GM12874 (cell line): ENCODE measurements around the gene TNS3.

ENCODE experiments used
- TF ChIP-seq, protein P1 (sequence below): IDR thresholded peaks from 2 replicates; pipeline ENCODE4 v1.5.1; 2011; ENCODE audit warnings: low read depth, mild to moderate bottlenecking, control low read depth, low read length, moderate library complexity; ENCODE audit not compliant: insufficient read depth

The TNS3 gene

DNA sequence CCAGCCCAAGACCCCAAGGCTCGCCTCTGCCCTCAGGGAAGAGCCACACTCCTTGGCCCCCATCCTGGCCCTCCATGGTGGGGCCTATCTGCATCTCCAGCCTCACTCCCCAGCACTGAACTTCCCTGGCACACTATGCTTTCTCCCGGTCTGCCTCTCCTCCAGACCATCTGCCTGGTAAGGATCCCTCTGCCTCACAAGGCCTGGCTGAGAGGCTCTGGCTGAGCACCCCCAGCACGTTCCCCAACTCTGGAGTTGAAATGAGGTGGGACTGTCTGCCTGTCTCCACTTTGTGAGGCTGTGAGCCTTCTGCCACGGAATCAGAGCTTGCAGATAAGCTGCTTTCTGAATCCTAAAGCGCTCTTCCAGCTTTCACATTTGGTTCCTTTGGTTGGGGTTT is 220.7 kb downstream of the TNS3 start:
- TF ChIP-seq, protein P1, sequence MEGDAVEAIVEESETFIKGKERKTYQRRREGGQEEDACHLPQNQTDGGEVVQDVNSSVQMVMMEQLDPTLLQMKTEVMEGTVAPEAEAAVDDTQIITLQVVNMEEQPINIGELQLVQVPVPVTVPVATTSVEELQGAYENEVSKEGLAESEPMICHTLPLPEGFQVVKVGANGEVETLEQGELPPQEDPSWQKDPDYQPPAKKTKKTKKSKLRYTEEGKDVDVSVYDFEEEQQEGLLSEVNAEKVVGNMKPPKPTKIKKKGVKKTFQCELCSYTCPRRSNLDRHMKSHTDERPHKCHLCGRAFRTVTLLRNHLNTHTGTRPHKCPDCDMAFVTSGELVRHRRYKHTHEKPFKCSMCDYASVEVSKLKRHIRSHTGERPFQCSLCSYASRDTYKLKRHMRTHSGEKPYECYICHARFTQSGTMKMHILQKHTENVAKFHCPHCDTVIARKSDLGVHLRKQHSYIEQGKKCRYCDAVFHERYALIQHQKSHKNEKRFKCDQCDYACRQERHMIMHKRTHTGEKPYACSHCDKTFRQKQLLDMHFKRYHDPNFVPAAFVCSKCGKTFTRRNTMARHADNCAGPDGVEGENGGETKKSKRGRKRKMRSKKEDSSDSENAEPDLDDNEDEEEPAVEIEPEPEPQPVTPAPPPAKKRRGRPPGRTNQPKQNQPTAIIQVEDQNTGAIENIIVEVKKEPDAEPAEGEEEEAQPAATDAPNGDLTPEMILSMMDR, result no peak

DNA sequence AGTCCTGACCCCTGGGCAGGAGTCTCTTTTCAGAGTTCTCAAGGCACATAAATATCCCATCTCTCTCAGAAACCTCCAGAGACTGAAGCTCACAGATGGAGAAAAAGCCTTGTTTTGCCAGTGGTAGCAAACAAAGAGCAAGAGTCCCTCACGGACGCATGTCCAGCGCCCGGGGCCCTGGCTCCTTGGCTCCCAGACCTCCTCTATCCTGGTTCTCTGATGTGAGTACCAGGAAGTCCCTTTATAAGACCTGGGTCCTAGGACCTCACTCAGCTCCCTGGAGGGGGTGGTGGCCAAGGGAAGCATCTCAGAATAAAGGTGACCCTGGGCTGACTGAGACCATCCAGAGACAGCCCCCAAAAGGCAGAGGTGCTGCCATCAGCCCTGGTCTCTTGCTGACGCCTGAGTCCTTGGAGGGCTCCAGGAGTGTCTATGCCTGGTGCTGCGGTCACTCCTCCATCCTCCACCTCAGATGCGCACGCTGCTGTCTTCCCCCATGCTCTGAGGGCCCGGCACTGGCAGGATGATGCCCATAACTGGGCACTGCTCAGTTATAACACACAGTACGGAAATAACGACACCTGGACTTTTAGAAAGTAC is 221.5 kb downstream of the TNS3 start:
- TF ChIP-seq, protein P1, result no peak

DNA sequence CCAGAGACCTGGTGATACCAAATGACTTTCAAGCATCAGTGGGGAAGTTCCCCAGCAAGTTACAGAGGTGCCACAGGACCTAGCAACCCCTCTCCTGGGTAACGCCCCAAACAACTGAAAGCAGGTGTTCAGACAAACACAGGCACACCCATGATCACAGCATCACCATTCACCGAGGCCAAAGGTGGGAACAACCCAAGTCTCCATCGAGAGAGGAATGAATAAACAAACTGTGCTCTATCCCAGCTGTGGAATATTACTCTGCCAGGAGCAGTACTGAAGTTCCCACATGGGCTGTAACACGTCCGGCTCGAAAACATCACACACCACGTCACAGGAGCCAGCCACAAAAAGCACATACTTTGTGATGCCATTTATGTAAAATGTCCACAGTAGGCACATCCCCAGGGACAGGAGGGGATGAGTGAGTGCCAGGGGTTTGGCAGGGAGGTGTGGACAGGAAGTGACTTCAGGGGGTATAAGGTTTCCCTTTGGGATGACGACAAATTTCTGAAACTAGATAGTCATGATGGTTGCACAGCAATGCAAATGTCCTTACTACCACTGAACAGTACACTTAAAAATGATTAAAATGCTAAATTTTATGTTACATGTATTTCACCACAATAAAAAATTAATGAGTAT is 222.8 kb downstream of the TNS3 start:
- TF ChIP-seq, protein P1, result no peak

DNA sequence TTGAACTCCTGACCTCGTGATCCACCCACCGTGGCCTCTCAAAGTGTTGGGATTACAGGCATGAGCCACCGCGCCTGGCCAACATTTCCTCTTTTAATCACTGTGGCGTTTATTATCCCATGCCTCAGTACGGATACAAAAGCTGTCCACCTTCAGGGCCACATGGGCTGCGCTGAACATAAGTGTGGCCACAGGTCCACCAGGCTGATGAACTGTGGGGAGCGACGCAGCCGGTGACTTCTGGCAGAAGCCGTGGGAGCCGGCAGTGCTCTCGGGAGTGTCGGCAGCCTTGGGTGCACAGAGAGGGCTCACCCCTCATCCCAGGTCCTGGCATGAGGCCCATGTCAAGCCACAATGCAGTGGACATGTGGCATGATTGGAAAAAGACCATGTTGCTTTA is 223.6 kb downstream of the TNS3 start:
- TF ChIP-seq, protein P1, result no peak

DNA sequence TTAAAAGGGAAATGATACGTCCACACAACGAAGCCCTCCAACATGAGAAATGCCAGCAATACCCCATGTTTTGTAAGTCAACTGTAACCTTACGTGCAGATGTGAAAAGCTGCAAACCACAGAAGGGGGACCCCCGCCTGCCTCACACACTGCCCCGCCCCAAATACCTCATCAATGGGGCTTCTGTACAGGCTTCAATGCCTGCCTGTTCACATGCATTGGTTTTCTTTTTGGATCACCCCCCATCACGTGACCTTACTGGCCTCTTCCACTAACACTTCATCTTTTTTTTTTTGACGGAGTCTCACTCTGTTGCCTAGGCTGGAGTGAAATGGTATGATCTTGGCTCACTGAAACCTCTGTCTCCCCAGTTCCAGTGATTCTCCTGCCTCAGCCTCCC is 224.0 kb downstream of the TNS3 start:
- TF ChIP-seq, protein P1, result no peak

DNA sequence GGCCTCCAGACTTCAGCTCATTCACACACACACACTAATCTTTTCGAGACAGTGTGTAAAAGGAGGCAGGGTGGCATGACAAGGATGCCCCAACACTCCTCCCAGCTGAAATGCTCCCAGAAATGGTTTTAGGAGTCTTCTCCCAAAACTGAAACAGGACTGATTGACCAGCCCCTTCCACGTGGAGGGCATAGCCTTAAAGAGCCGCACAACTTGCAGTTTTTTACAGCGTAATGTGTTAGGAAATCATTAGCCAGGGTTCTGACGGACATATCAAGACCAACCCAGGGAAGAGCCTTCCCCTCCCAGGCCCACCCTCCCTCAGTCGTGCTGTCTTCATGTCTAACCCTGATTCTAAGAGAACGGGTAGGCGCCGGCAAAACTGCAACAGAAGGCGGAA is 224.6 kb downstream of the TNS3 start:
- TF ChIP-seq, protein P1, result no peak

DNA sequence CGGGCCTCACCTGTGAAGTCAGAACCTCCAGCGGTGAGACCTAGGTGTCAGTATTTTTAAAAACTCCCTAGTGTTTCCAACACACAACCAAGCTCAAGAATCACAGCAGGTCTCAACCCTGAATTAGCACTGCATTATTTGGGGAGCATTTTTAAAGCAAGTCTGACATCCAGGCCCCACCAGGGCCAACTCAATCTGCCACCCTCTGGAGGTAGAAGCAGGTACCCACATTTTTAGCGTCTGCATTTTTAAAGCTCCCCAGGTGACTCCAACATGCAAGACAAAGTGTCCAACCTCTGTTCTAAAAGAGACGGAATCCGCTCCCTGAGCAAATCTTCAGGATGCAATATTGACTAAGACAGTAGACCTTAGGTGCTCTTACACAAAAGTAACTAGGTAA is 225.7 kb downstream of the TNS3 start:
- TF ChIP-seq, protein P1, result no peak
